Loucy (cell line): ENCODE measurements around the gene DNAH6.

Source experiments
- CTCF ChIP-seq: fragments of 200-600 bp; sonication (generic); conservative IDR thresholded peaks from 2 replicates; pipeline ENCODE4 v1.5.1; 2014; ENCODE audit warnings: mild to moderate bottlenecking, antibody characterized with exemption, low read length
- EZH2phosphoT487 ChIP-seq: fragments of 200-600 bp; IDR thresholded peaks from 2 replicates; pipeline ENCODE4 v1.6.1; 2018; ENCODE audit warnings: antibody characterized with exemption, mild to moderate bottlenecking, moderate library complexity, borderline replicate concordance

- TF ChIP-seq CTCF (no peak), EZH2phosphoT487 (no peak)
These were observed 33.7 kb upstream of the DNAH6 start for GRCh38 chr2:84482603-84483002.
